GM13977 (cell line): ENCODE data around the gene FBXO28.

Source experiments
- DNase-seq: peaks from one replicate; pipeline ENCODE4 v3.0.0; 2012; ENCODE audit warnings: low spot score
- CTCF ChIP-seq: IDR thresholded peaks from 2 replicates; pipeline ENCODE4 v1.5.1; 2012; ENCODE audit warnings: mild to moderate bottlenecking, control low read depth; ENCODE audit not compliant: insufficient read depth; ENCODE audit errors: extremely low read depth, missing control alignments
- in situ Hi-C: fragments of 300-500 bp; cut with MboI; formaldehyde crosslinking; loops from one replicate; pipeline ENCODE4 v1.12.0; 2022; ENCODE audit warnings: low sequenced_read_pairs, low pct_unique_long_range_greater_than_20kb, mixed read lengths, inconsistent platforms; ENCODE audit not compliant: unreplicated experiment

FBXO28 gene

GRCh38 chr1:224183591-224184312, 69.8 kb downstream of the FBXO28 start:
- TF ChIP-seq CTCF: peak; percentile 5
- peak; percentile 71 for DNase-seq
- in situ Hi-C loops: no loop called here

- TF ChIP-seq CTCF: no peak
These were observed 71.3 kb downstream of the FBXO28 start for GRCh38 chr1:224185208-224185607.

GRCh38 chr1:224188286-224188685, 74.4 kb downstream of the FBXO28 start:
- DNase-seq: no peak
- in situ Hi-C loops: no loop called here
- no peak for TF ChIP-seq CTCF

More at GRCh38 chr1:224185208-224185607, 71.3 kb downstream of the FBXO28 start:
- in situ Hi-C loops: no loop called here
- no peak for DNase-seq

- TF ChIP-seq CTCF: no peak
- in situ Hi-C loops: no loop called here
- DNase-seq: no peak
These were observed 75.7 kb downstream of the FBXO28 start for GRCh38 chr1:224189561-224189960.

- in situ Hi-C loops: no loop called here
- TF ChIP-seq CTCF: no peak
- DNase-seq: no peak
These were observed 78.3 kb downstream of the FBXO28 start for GRCh38 chr1:224192082-224192788.

GRCh38 chr1:224193319-224193966, 79.5 kb downstream of the FBXO28 start:
- in situ Hi-C loops: no loop called here
- DNase-seq: no peak
- no peak for TF ChIP-seq CTCF
